Liver (tissue), 9 donors: ENCODE data around the gene RAD51B. TPM values are rescaled to one million over a fixed set of nuclear protein-coding genes. Genes with fewer than 3 reads are reported as not detected.

Experiments used
- DNase-seq: peaks from one replicate; pipeline ENCODE4 v3.0.0-alpha.2; 2017; ENCODE audit warnings: low spot score
- H3K27ac ChIP-seq, 2 donors: one replicate each; pipeline ENCODE4 v1.7.0; 2013; ENCODE audit warnings: inconsistent platforms in 2 of 2, low read length in 2 of 2, control low read depth in 1 of 2, low read depth in 1 of 2, mild to moderate bottlenecking in 1 of 2
- H3K27me3 ChIP-seq, 4 donors: one replicate each; pipeline versions ENCODE4 v1.6.1 to v1.7.0; 2013; ENCODE audit warnings: low read length in 3 of 4, inconsistent platforms in 1 of 4, mild to moderate bottlenecking in 1 of 4, moderate library complexity in 1 of 4; ENCODE audit not compliant: control insufficient read depth in 4 of 4, insufficient read depth in 4 of 4
- H3K36me3 ChIP-seq, 4 donors: one replicate each; pipeline versions ENCODE4 v1.6.1 to v1.7.0; 2013; ENCODE audit warnings: low read length in 3 of 4, mild to moderate bottlenecking in 3 of 4, low read depth in 1 of 4, moderate library complexity in 1 of 4; ENCODE audit not compliant: control insufficient read depth in 4 of 4, insufficient read depth in 3 of 4
- H3K4me1 ChIP-seq, 4 donors: one replicate each; pipeline versions ENCODE4 v1.6.1 to v1.7.0; 2013; ENCODE audit warnings: low read length in 3 of 4, mild to moderate bottlenecking in 3 of 4, moderate library complexity in 1 of 4; ENCODE audit not compliant: control insufficient read depth in 4 of 4, insufficient read depth in 4 of 4
- H3K4me3 ChIP-seq, 3 donors: one replicate each; pipeline versions ENCODE4 v1.6.1 to v1.7.0; 2013; ENCODE audit warnings: low read length in 3 of 3, control low read depth in 1 of 3, low read depth in 1 of 3, mild to moderate bottlenecking in 1 of 3
- H3K9ac ChIP-seq, 2 donors: one replicate each; pipeline ENCODE4 v1.7.0; 2013; ENCODE audit warnings: low read length in 2 of 2, mild to moderate bottlenecking in 2 of 2, moderate library complexity in 2 of 2, control low read depth in 1 of 2, low read depth in 1 of 2
- H3K9me3 ChIP-seq, 4 donors: one replicate each; pipeline versions ENCODE4 v1.6.1 to v1.7.0; 2013; ENCODE audit warnings: low read length in 3 of 4; ENCODE audit not compliant: control insufficient read depth in 4 of 4
- EGR1 ChIP-seq, 2 donors: IDR thresholded peaks; 2 replicates each; pipeline ENCODE4 v1.6.1; 2016 to 2018; ENCODE audit warnings: antibody characterized with exemption in 2 of 2, low read depth in 2 of 2
- FOXA1 ChIP-seq: IDR thresholded peaks from 2 replicates; pipeline ENCODE4 v1.6.1; 2016; ENCODE audit warnings: antibody characterized with exemption
- FOXA2 ChIP-seq: IDR thresholded peaks from 2 replicates; pipeline ENCODE4 v1.6.1; 2016; ENCODE audit warnings: antibody characterized with exemption
- GABPA ChIP-seq, 2 donors: IDR thresholded peaks in 1 of 2; conservative IDR thresholded peaks in 1 of 2; 2 replicates each; pipeline ENCODE4 v1.6.1; 2016; ENCODE audit warnings: antibody characterized with exemption in 2 of 2, mild to moderate bottlenecking in 1 of 2, moderate library complexity in 1 of 2
- HNF4A ChIP-seq, 2 donors: conservative IDR thresholded peaks; 2 replicates each; pipeline ENCODE4 v1.6.1; 2016; ENCODE audit warnings: antibody characterized with exemption in 2 of 2, mild to moderate bottlenecking in 2 of 2
- HNF4G ChIP-seq: IDR thresholded peaks from 2 replicates; pipeline ENCODE4 v1.6.1; 2016; ENCODE audit warnings: antibody characterized with exemption
- JUND ChIP-seq, 2 donors: IDR thresholded peaks; 2 replicates each; pipeline ENCODE4 v1.6.1; 2016; ENCODE audit warnings: antibody characterized with exemption in 2 of 2
- NR2F2 ChIP-seq: IDR thresholded peaks from 2 replicates; pipeline ENCODE4 v1.6.1; 2016; ENCODE audit warnings: antibody characterized with exemption
- REST ChIP-seq: IDR thresholded peaks from 2 replicates; pipeline ENCODE4 v1.6.1; 2016; ENCODE audit warnings: antibody characterized with exemption, mild to moderate bottlenecking
- SP1 ChIP-seq: IDR thresholded peaks from 2 replicates; pipeline ENCODE4 v1.6.1; 2018; ENCODE audit warnings: antibody characterized with exemption, mild to moderate bottlenecking
- TAF1 ChIP-seq: conservative IDR thresholded peaks from 2 replicates; pipeline ENCODE4 v1.6.1; 2016; ENCODE audit warnings: antibody characterized with exemption, mild to moderate bottlenecking
- YY1 ChIP-seq: IDR thresholded peaks from 2 replicates; pipeline ENCODE4 v1.6.1; 2016; ENCODE audit warnings: antibody characterized with exemption, mild to moderate bottlenecking
- WGBS: extraction: QIAGEN DNeasy Blood & Tissue Kit; methylation state at CpG from one replicate; pipeline ENCODE4 v1.1.7; 2013; 5-methylcytosine and 5-hydroxymethylcytosine counted together
- polyA plus RNA-seq, 2 donors: library from polyadenylated mRNA; stranded (reverse) in 1 of 2; unstranded in 1 of 2; fragments of 200-250 nt in 1 of 2; fragments of >200 nt in 1 of 2; fragmentation: Nextera tagmentation in 1 of 2; extraction: Ambion mirVana in 1 of 2; gene quantifications; one replicate each; pipeline versions ENCODE4 v1.2.1 to v1.2.3, GENCODE V29; 2013 to 2015
- total RNA-seq, 2 donors: library from RNA; depleted of rRNA; stranded (reverse); fragments of >200 nt; gene quantifications; one replicate each; pipeline ENCODE4 v1.2.3, GENCODE V29; 2014
- TF ChIP-seq, protein P1 (sequence below): IDR thresholded peaks from 2 replicates; pipeline ENCODE4 v1.6.1; 2016; ENCODE audit warnings: antibody characterized with exemption
- TF ChIP-seq, protein P2 (sequence below): IDR thresholded peaks from 2 replicates; pipeline ENCODE4 v1.6.1; 2016; ENCODE audit warnings: antibody characterized with exemption
- TF ChIP-seq, protein P3 (sequence below): fragments of 150-350 bp; IDR thresholded peaks from 2 replicates; pipeline ENCODE4 v1.5.1; 2017; ENCODE audit warnings: improper control_type of control experiment, low read depth, low read length; ENCODE audit not compliant: missing input control
- TF ChIP-seq, protein P4 (sequence below): IDR thresholded peaks from 2 replicates; pipeline ENCODE4 v1.6.1; 2016; ENCODE audit warnings: antibody characterized with exemption
- donor health status: healthy.
- donor health status: healthy.
- donor health status: healthy.
- donor health status: healthy.
- donor health status: healthy.

The RAD51B gene
- total and polyA plus RNA-seq, 4 donors, result 0.81 to 12.9 (median 2.4) TPM

GRCh38 chr14:68660495-68660894 lies 840.9 kb downstream of the RAD51B start:
- TF ChIP-seq NR2F2 (no peak), GABPA (IDR thresholded peaks at IDR 0.05 in 1 of 2, conservative IDR thresholded peaks at IDR 0.05 in 1 of 2) (no peak), YY1 (no peak), FOXA2 (no peak), HNF4G (no peak), SP1 (no peak), REST (no peak), HNF4A (conservative IDR thresholded peaks at IDR 0.05) (no peak), EGR1 (IDR thresholded peaks at IDR 0.05; ENCODE audit: low read depth in 2 of 2) (no peak), TAF1 (no peak), FOXA1 (no peak), JUND (IDR thresholded peaks at IDR 0.05) (no peak)
- TF ChIP-seq, protein P1, sequence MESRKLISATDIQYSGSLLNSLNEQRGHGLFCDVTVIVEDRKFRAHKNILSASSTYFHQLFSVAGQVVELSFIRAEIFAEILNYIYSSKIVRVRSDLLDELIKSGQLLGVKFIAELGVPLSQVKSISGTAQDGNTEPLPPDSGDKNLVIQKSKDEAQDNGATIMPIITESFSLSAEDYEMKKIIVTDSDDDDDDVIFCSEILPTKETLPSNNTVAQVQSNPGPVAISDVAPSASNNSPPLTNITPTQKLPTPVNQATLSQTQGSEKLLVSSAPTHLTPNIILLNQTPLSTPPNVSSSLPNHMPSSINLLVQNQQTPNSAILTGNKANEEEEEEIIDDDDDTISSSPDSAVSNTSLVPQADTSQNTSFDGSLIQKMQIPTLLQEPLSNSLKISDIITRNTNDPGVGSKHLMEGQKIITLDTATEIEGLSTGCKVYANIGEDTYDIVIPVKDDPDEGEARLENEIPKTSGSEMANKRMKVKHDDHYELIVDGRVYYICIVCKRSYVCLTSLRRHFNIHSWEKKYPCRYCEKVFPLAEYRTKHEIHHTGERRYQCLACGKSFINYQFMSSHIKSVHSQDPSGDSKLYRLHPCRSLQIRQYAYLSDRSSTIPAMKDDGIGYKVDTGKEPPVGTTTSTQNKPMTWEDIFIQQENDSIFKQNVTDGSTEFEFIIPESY, result no peak
- TF ChIP-seq, protein P2, sequence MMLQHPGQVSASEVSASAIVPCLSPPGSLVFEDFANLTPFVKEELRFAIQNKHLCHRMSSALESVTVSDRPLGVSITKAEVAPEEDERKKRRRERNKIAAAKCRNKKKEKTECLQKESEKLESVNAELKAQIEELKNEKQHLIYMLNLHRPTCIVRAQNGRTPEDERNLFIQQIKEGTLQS, result no peak
- TF ChIP-seq, protein P3, sequence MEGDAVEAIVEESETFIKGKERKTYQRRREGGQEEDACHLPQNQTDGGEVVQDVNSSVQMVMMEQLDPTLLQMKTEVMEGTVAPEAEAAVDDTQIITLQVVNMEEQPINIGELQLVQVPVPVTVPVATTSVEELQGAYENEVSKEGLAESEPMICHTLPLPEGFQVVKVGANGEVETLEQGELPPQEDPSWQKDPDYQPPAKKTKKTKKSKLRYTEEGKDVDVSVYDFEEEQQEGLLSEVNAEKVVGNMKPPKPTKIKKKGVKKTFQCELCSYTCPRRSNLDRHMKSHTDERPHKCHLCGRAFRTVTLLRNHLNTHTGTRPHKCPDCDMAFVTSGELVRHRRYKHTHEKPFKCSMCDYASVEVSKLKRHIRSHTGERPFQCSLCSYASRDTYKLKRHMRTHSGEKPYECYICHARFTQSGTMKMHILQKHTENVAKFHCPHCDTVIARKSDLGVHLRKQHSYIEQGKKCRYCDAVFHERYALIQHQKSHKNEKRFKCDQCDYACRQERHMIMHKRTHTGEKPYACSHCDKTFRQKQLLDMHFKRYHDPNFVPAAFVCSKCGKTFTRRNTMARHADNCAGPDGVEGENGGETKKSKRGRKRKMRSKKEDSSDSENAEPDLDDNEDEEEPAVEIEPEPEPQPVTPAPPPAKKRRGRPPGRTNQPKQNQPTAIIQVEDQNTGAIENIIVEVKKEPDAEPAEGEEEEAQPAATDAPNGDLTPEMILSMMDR, result no peak
- TF ChIP-seq, protein P4, sequence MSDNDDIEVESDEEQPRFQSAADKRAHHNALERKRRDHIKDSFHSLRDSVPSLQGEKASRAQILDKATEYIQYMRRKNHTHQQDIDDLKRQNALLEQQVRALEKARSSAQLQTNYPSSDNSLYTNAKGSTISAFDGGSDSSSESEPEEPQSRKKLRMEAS, result no peak
- H3K9me3 ChIP-seq, result no peaks in the 10 kb centered on the region
- H3K27me3 ChIP-seq, result no peaks in the 10 kb centered on the region
- H3K4me3 ChIP-seq, result no peak overlapping the region
- H3K27ac ChIP-seq, result no peak overlapping the region
- no peak for DNase-seq
- no peaks in the 10 kb centered on the region for H3K36me3 ChIP-seq
- peaks cover 2 to 29% (median 14%) of the 10 kb centered on the region in 4 donors for H3K4me1 ChIP-seq
- H3K9ac ChIP-seq, result no peak overlapping the region
- WGBS, result 93% methylated on average over 6 of the region's 6 CpGs
